NCI-H1694 (cell line): Measurements from ENCODE around the gene FAM199X.

Experiments used
- DNase-seq: peaks from one replicate; lab custom pipeline; 2025; lab: John Stamatoyannopoulos, UW

FAM199X gene

DNA sequence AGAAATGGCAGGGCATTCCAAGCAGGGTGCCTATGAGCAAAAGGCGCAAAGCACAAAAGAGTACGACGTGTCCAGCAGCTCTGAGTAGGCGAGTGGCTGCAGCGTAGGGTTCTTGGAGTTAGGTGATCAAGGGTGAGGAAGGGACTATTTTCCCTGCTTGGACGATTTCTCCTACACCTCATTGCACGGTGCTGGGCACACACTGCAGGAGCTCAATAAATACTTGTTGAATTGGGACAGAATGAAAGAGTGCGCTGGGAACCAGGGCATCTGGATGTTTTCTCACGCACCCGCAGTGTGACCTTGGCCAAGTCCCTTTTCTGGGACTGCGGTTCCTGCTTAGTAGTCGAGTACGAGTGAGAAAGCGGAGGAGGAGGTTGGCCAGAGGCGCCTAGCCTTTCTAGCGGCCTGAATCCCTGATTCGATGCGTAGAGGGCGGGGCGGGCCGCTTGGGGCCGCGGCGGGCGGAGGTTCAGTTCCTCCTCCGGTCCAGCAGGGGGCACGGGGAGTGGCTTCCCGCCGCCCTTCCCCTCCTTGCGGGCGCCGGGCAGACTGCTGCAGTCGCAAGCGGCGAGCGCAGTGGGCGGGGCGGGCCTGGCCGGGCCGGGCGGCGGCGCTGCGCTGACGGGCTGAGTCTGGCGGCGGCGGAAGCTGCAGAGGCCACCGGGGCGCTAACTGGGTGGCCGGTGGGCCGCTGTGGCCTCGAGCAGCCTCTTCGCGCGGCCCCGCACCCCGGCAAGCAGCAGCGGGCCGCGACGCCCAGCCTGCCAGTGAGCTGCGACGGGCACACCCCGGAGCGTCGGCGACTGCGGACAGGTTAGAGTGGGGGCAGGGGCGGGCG is at the start of gene FAM199X:
Gene FAM199X (plus strand): TSS at position 560 of the 841 bp plus-strand sequence. CDS start 333 bp downstream, outside the sequence.
- peak; percentile 46 for DNase-seq

DNA sequence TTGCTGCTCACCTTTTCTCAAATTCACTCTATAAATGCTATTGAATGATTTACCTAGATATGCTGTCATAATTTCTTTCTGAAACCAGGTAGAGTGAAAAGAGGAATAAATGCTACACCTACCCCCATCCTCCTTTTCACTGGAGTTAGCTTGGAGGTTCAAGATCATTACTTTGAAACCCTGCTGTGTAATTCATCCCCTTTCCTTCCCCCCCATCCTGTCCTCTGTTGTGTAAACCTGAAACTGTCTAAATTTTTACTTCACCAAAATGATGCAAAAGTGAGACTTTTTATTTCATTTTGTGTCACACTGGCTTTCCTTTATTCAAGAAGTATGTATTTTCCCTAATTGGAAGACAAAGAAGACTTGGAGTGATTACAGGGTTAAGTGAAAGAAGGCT is 48.5 kb upstream of the FAM199X start:
- no peak for DNase-seq

DNA sequence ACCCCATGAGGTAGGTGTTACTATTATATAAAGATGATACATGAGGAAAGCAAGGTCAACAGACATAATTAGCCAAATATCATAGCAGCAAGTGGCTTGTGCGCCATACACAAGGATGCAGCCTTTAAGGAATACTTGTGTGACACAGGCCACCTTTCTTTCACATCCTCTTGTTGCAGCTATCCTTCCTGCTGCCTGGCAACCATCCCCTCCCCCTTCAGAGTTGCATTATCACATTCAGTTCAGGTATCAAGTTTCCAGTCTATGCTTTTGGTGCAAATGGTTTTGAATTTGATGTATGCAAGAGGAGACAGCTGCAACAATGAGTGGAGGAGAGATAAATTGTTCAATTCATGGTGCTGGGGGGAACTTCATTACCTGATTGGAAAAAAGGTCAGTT is 47.5 kb upstream of the FAM199X start:
- no peak for DNase-seq

DNA sequence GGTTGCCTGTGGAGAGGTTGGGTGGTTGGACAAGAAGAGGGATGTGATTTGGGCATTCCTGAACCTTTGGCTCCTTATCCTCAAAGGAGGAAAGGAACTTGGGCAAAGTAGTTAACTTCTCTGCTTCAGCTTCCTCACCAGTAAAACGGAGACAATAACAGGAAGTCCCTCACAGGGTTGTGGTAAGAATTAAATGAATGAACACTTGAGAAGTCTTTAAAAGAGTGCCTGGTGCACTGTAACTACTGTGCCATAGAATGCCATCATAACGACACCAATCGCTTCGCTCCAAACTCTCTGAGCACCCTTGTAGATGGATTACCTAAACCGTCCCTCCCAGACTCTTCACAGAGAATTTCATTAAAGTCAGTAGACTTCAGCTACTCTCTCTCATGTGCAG is 43.4 kb upstream of the FAM199X start:
- DNase-seq, result no peak

DNA sequence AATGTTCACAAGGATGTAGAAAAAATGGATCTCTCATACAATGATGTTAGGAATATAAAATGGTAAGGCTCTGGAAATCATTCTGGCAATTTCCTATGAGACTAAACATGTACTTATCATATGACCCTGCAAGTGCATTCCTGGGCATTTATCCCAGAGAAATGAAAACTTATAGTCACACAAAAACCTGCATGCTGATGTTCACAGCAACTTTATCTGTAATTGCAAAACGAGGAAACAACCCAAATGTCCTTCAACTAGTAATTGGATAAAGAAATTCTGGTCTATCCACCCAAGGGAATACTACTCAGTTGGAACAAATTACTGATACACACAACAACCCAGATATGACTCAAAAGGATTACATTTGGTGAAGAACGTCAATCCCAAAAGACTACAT is 39.4 kb upstream of the FAM199X start:
- no peak for DNase-seq

DNA sequence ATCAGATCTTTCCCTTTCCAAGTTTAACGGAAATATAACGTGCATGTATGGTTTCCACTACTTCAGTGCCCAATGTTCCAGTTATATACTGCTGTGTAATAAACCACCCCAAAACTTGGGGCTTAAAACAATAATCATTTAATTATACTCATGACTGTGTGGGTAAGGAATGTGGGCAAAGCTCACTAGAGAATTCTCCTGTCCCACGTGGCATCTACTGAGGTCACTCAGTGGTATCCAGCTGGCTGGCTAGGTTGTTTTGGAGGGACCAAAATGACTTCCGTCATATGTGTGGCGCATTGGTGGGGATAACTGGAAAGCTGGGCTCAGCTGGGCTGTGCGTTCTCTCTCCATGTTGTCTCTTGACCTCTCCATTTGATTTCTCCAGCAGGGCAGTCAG is 35.4 kb upstream of the FAM199X start:
- DNase-seq, result no peak

DNA sequence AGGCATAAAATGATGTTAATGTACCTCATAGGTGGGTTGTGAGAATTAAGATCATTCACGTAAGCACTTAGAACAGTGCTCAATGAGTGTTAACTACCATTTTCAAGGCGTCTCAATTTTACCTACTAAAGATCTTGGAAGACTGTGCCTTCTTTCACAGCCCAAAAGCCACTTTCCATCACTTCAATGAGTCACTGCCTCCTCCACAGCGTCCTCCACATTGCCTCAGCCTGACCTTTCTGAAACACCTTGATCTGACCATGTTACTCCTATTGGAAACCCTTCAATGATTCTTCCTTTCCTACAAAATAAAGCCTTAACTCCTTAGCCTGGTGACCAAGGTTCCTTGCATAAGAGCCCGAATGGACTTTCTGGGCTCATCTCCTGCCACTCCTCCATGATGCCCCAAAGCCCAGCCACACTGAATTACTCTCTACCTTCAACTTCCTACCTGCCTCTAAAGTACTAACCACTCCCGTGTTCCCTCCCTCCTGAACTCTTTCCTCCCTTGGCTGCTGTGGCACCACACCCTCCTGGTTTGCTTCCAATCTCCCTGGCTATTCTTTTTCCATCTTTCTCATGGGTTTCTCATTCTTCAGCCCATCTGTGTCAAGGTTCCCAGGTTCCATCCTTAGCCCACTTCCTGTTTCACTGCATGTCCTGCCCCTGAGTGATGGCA is 31.5 kb upstream of the FAM199X start:
- DNase-seq, result no peak

DNA sequence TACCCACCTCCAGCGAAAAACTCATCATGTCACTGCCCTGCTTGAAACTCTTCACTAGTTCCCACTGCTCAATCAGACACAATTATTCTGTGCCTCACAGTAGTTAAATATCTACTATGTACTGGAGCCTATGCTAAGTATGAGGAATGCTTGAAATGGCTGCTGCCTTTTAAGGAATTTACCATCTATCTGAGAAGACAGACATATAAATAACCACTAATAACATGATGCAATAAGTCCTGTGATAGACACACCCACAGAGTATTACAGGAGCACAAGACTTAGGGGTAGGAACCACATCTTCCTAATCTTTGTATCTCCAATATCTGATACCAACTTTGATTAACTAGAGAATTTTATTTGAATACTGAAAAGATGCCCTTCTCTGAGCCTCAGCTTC is 30.6 kb upstream of the FAM199X start:
- DNase-seq, result no peak

DNA sequence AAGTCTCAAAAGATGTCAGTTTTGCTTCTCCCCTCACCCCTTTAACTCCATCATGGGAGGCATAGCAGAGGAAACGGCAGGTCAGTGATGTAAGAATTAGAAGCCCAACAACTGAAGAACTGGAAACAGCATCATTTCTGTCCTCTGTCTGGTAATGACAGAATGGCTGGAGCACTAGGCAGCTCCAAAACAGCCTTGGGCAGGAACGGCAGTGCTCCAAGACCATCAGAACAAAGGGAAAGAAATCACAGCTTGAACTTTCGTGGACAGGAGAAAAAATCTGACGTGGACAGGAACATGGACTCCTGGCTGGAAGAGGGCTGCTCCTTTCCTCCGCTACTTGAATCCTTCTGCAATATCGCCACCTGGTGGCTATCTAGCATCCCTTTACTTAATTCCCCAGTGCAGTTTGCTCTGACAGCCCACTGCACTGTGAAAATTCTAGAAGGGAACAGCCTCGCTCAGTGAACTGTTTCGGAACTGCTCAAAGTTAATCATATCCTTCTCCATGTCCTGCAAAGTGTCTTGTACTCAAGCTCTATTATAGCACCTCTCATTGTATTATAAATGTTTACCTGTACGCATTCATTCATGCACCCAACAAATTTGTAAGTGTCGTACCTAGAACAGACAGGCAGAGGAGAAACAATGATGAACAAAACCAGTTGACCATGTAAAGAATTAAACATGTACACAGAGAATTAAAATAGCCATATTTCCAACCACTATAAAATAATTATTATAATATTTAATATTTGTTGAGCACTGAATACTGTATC is 29.8 kb upstream of the FAM199X start:
- DNase-seq, result peak; percentile 89

DNA sequence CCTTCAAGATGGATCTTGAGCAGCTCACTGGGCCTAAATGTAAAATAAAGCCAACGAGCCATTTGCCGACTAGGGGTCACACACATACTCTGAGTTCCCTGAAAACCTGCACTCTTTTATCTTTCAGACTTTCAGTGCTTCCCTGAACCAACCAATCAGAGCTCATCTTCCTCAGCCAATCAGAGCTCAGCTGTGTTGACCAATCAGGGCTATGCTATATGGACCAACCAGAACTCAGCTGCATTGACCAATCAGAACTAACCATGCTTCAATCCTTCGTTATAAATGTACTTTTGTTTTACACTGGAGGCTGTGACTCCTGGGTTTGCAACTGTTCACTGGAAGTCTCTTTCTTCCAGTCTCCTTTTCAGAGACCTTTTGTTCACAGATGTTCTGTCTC is 28.8 kb upstream of the FAM199X start:
- no peak for DNase-seq

DNA sequence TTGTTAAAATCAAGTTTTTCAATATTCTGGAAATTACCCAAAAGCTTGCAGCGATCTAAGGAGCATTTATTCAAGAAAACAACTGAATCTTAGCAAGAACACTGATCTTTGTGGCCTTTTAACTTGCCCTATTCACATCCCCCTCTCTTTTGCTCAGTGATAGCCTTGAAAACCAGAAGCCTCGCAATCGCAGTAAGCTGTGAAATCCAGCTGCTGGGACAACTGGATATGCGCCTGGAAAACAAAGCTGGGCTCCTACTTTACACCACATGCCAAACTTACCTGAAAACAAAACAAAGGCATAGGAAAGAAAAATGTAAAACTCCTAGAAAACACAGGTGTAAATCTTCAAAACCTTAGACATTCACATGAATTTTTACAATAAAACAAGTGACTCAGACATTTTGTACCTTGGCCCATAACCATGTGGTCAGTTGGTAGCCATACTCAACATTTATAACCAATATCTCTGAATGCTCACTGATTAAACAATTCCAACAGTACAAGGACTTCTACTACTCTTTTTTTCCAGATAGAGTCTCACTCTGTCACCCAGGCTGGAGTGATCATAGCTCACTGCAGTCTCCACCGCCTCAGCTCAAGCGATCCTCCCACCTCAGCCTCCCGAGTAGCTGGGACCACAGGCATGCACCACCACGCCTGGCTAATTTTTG is 25.0 kb upstream of the FAM199X start:
- no peak for DNase-seq

DNA sequence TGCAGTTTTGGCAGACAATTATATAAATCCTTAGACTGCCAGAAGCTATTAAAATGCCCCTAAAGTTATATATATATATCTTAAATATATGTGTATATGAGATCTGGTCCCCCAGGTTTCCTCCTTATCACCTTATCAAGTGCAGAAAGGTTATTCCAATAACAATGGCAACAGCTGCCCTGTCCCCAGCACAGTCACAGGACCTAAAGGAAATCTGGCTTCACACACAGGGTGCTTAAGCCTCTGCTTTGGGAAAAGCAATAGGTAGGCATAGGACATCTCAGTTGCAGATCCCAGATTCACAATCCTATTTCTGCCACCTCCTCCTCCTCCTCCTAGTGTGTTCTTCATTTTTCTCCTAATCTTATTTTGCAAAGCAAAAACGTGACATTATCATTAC is 15.2 kb upstream of the FAM199X start:
- no peak for DNase-seq

DNA sequence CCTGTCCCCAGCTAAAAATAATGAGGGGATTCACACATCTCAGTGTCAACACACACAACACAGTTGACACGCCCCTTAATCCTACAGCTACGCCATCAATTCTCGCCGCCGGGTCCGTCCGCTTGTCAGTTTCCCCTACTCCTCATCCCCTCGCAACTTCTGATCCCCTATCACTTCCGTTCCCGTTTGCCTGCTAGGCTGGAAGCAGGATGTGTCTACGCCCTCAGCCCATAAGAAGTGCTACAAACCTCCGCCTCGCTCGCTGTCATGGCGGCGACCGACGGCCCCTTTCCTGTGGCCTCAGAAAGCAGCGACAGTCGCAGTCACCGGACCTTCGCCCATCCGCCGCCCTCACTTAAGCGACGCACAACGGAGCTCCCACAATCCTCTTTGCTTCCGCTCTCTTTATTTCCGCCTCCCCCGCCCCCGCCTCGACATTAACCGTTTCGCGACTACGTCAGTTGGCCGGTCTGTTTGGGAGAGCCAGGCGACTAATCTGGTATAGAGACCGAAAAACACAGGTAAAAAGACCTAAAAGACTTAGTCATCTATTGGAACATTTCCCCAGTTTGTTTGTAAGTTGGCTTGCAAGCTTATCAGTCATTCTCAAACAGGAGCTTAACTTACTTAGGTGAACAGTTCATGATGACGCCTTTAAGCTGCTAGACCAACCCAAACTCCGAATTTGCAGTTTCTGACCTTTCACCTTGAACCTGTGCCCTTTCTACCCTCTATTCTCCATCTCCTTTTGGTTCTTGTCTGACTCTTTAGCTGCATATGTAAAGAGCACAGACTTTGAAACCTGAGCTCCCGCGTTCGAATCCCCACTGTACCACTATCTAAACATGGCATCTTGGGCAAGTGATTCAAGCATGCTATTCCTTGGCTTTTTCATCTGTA is 9.4 kb upstream of the FAM199X start, which contains the start of gene SLC25A53:
Gene SLC25A53 (minus strand): TSS at position 380 of the 900 bp plus-strand sequence. CDS start 51,752 bp downstream, outside the sequence.
- DNase-seq, result peak; percentile 91

DNA sequence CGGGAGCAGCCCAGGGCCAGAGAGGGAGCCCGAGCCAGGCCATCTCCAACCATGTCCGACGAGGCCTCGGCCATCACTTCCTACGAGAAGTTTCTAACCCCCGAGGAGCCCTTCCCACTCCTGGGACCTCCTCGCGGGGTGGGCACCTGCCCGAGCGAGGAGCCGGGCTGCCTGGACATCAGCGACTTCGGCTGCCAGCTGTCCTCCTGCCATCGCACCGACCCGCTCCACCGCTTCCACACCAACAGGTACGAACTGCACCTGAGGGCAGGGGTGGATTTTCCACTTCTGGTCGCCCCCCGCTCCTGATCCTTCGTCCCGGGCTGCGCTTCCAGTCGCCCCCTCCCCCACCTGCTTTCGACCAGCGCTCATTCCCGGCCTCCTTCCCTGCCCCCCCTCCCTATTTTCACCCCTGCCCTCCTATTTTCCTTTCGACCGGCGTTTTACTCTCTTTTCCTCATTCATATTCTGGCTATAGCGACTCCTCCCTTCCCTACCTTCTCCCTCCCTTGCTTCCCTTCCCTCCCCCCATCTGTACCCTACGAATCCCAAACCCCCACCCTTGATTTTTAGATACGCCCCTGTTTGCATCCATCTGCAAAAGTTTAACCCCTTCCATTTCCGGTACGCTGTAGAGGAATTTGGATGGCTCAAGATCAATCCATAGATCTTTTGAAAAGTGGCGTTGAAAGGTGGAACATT is 633 bp downstream of the FAM199X start:
- no peak for DNase-seq

DNA sequence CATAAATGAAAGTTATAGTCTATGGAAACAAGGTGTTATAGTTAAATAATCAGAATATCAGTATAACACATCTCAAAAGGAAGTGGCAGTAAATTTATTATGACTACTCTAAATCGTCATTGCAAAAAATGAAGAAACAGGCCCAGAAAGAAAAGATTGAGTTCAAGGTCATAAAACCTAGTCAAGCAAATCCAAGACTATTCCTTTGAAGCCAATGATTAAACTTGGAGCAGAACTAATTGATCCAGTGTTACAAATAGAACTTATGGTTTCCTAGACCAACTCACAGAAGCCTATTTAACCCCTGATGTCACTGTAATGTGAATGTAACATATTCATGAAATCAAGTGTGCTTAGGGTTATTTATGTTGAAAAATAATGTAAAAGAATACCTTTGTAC is 1.9 kb downstream of the FAM199X start:
- DNase-seq, result no peak

DNA sequence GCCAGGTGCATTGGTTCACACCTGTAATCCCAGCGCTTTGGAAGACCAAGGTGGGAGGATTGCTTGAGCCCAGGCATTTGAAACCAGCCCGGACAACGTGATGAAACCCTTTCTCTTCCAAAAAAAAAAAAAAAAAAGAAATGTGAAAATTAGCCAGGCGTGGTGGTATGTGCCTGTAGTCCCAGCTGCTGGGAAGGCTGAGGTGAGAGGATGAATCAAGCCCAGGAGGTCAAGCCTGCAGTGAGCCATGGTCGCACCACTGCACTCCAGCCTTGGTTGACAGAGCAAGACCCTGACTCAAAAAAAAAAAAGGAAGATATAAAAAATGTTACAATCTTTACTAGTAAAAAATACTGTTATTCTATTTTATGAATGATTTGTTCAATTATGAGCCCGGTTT is 5.9 kb downstream of the FAM199X start:
- no peak for DNase-seq

DNA sequence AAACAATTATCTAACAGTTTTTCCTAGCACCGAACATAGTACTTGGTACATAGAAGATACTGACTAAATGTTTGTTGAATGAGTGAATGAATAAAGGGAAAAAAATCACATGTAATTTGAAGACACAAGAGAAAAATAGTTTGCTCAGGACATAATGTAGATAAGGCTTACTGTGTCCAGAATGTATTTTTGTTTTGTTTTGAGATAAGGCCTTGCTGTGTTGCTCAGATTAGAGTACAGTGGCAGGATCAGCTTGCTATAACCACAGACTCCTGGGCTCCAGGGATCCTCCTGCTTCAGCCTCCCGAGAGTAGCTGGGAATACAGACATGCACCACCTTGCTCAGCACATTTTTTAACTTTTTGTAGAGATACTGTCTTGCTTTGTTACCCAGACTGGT is 6.5 kb downstream of the FAM199X start:
- DNase-seq, result no peak

DNA sequence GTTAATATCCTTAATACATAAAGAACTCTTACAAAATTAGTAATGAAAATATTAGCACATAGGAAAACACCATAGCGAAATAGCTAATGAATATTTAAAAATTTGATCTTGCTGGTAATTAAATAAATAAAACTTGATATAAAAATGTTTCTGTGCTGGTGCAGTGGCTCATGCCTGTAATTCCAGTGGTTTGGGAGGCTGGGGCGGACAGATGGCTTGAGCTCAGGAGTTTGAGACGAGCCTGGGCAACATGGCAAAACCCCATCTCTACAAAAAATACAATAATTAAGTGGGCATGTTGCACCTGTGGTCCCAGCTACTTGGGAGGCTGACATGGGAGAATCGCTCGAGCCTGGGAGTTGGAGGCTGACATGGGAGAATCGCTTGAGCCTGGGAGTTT is 7.6 kb downstream of the FAM199X start:
- no peak for DNase-seq

DNA sequence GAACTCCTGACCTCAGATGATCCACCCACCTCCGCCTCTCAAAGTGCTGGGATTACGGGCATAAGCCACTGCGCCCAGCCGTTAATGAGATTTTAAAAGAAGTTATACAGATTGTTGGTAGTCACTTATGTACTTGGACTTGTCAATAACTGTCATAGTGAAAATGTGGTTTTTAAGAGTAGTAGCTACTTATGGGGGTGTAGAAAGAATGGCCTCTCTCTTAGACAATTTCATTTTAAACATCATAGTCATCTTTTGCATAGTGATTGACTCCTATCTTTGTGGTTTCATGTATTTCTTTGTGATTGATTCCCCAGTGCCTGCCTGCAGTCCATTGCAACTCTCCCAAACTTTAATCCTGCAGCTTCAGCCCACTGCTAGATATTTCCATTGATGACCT is 17.4 kb downstream of the FAM199X start:
- DNase-seq, result no peak

DNA sequence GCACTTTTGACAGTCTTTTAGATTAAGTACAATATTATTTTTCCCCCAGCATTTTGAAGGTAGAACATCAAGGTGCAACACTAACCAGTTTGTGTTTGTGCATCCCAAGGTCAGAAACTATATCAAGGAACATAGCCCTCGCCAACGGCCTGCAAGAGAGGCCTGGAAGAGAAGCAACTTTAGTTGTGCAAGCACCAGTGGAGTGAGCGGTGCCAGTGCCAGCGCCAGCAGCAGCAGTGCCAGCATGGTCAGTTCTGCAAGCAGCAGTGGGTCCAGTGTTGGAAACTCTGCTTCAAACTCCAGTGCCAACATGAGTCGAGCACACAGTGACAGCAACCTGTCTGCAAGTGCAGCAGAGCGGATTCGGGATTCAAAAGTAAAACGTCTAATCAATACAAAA is 21.7 kb downstream of the FAM199X start:
- DNase-seq, result no peak
